GM18505 (cell line): ENCODE results near the gene DNAAF5.

Experiments used
- ATAC-seq: cut with Tn5 transposase; IDR thresholded peaks from one replicate; pipeline ENCODE4 v1.9.1; 2021; ENCODE audit not compliant: unreplicated experiment
- POLR2A ChIP-seq: IDR thresholded peaks from 4 replicates; pipeline ENCODE4 v1.6.1; 2011; ENCODE audit warnings: borderline replicate concordance; ENCODE audit not compliant: insufficient read depth, insufficient read length; ENCODE audit errors: extremely low read depth

The DNAAF5 gene

GRCh38 chr7:698515-699475 lies 27.7 kb upstream of the DNAAF5 start:
- no peak for TF ChIP-seq POLR2A
- ATAC-seq: no peak

- TF ChIP-seq POLR2A: no peak
- ATAC-seq: no peak
Observed at GRCh38 chr7:699476-700170, 26.9 kb upstream of the DNAAF5 start.

GRCh38 chr7:701086-701671 lies 25.3 kb upstream of the DNAAF5 start:
- ATAC-seq: no peak
- TF ChIP-seq POLR2A: no peak

GRCh38 chr7:703049-703448 lies 23.4 kb upstream of the DNAAF5 start:
- no peak for ATAC-seq
- no peak for TF ChIP-seq POLR2A

GRCh38 chr7:706721-707120 lies 19.8 kb upstream of the DNAAF5 start:
- no peak for TF ChIP-seq POLR2A
- no peak for ATAC-seq

GRCh38 chr7:707296-708000 lies 19.1 kb upstream of the DNAAF5 start:
- ATAC-seq: no peak
- TF ChIP-seq POLR2A: no peak

GRCh38 chr7:710161-710560 lies 16.3 kb upstream of the DNAAF5 start:
- no peak for TF ChIP-seq POLR2A
- no peak for ATAC-seq

- no peak for TF ChIP-seq POLR2A
- ATAC-seq: no peak
Observed at GRCh38 chr7:711093-711921, 15.2 kb upstream of the DNAAF5 start.

GRCh38 chr7:711922-712380 lies 14.5 kb upstream of the DNAAF5 start:
- ATAC-seq: no peak
- TF ChIP-seq POLR2A: no peak

GRCh38 chr7:712381-713138 lies 13.9 kb upstream of the DNAAF5 start:
- ATAC-seq: no peak
- TF ChIP-seq POLR2A: no peak

GRCh38 chr7:713139-713457 lies 13.4 kb upstream of the DNAAF5 start:
- no peak for TF ChIP-seq POLR2A
- no peak for ATAC-seq

GRCh38 chr7:713488-714230 lies 12.8 kb upstream of the DNAAF5 start:
- no peak for TF ChIP-seq POLR2A
- no peak for ATAC-seq

- no peak for ATAC-seq
- no peak for TF ChIP-seq POLR2A
Observed at GRCh38 chr7:714251-714671, 12.2 kb upstream of the DNAAF5 start.
